ENCODE results near the gene STARD13.

DNA sequence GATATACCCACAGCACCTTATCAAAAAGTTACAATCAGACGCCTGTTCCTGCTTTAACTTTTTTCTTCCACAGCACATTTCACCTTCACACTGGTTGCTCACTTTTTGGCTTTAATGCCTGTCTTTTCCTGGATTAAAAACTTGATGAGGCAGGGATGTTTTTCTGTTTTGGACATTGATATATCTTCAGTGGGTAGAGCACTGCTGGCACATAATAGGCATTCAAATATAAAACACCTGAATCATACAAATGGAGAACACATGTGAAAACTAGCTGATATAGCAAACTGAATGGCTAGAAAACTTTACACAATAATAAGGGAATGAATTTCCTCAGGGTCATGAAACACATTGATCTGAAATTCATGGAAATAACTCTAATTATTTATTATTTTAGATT is 65.6 kb downstream of the STARD13 start:
- TF ChIP-seq, protein P1, sequence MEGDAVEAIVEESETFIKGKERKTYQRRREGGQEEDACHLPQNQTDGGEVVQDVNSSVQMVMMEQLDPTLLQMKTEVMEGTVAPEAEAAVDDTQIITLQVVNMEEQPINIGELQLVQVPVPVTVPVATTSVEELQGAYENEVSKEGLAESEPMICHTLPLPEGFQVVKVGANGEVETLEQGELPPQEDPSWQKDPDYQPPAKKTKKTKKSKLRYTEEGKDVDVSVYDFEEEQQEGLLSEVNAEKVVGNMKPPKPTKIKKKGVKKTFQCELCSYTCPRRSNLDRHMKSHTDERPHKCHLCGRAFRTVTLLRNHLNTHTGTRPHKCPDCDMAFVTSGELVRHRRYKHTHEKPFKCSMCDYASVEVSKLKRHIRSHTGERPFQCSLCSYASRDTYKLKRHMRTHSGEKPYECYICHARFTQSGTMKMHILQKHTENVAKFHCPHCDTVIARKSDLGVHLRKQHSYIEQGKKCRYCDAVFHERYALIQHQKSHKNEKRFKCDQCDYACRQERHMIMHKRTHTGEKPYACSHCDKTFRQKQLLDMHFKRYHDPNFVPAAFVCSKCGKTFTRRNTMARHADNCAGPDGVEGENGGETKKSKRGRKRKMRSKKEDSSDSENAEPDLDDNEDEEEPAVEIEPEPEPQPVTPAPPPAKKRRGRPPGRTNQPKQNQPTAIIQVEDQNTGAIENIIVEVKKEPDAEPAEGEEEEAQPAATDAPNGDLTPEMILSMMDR (IDR thresholded peaks at IDR 0.05), result no peak
- TF ChIP-seq POLR2A (IDR thresholded peaks at IDR 0.05), result no peak
